H1 (cell line): ENCODE data around the gene DYNC1I2. TPM values are rescaled to one million over a fixed set of nuclear protein-coding genes. Genes with fewer than 3 reads are reported as not detected.

Experiments used
- CTCF ChIA-PET: fragments of 300-600 bp; sonication (Branson Sonifier 250); formaldehyde crosslinking; loops from one replicate; lab custom pipeline; 2021; ENCODE audit not compliant: partially characterized antibody; lab: Charles Lee
- POLR2A ChIA-PET: fragments of 300-600 bp; sonication (Branson Sonifier 250); formaldehyde crosslinking; loops from one replicate; lab custom pipeline; 2021; ENCODE audit warnings: inconsistent platforms; ENCODE audit not compliant: partially characterized antibody; lab: Charles Lee
- DNase-seq, 2 experiments: peaks; one replicate each; pipeline versions ENCODE4 v3.0.0 to v3.0.0-alpha.2; 2010 to 2022; ENCODE audit warnings: low spot score in 2 of 2, low read depth in 1 of 2, mixed read lengths in 1 of 2
- FAIRE-seq: peaks from 2 replicates; lab custom pipeline; 2011; peaks lifted over from hg19 to GRCh38; lab: Jason Lieb, UNC
- H2AFZ ChIP-seq: 2 replicates; pipeline ENCODE4 v1.8.1; 2012; ENCODE audit warnings: low read length, inconsistent platforms
- H2AK5ac ChIP-seq: 2 replicates; pipeline ENCODE4 v1.6.1; 2013; ENCODE audit warnings: low read depth, low read length
- H2BK120ac ChIP-seq: replicated peaks from 2 replicates; pipeline ENCODE3; 2013; ENCODE audit warnings: low read depth, low read length, inconsistent platforms
- H2BK12ac ChIP-seq: 2 replicates; pipeline ENCODE4 v1.6.1; 2013; ENCODE audit warnings: low read depth, low read length
- H2BK15ac ChIP-seq: 2 replicates; pipeline ENCODE4 v1.6.1; 2013; ENCODE audit warnings: low read length
- H2BK20ac ChIP-seq: 2 replicates; pipeline ENCODE4 v1.6.1; 2013; ENCODE audit warnings: low read length
- H2BK5ac ChIP-seq: 2 replicates; pipeline ENCODE4 v1.6.1; 2013; ENCODE audit warnings: low read depth, low read length
- H3K14ac ChIP-seq: 2 replicates; pipeline ENCODE4 v1.6.1; 2013; ENCODE audit warnings: inconsistent platforms; ENCODE audit not compliant: insufficient read length
- H3K18ac ChIP-seq: 2 replicates; pipeline ENCODE4 v1.6.1; 2013; ENCODE audit warnings: low read length; ENCODE audit errors: extremely low read depth
- H3K23ac ChIP-seq: 2 replicates; pipeline ENCODE4 v1.6.1; 2013; ENCODE audit warnings: inconsistent platforms; ENCODE audit not compliant: insufficient read length
- H3K23me2 ChIP-seq: 2 replicates; pipeline ENCODE4 v1.6.1; 2013; ENCODE audit warnings: low read depth, low read length
- H3K27ac ChIP-seq: 2 replicates; pipeline ENCODE4 v1.6.1; 2011; ENCODE audit warnings: low read depth, low read length, inconsistent platforms
- H3K27me3 ChIP-seq, 4 experiments: replicated peaks in 1 of 4; 1 replicate in 1 of 4; 2 replicates in 3 of 4; pipeline versions ENCODE4 v1.6.1 to v1.8.1; 2011 to 2013; ENCODE audit warnings: low read length in 3 of 4, mild to moderate bottlenecking in 3 of 4, inconsistent platforms in 2 of 4, mixed read lengths in 2 of 4, moderate library complexity in 1 of 4; ENCODE audit not compliant: control insufficient read depth in 3 of 4, insufficient read depth in 3 of 4; ENCODE audit errors: extremely low read depth in 1 of 4
- H3K36me3 ChIP-seq, 4 experiments: 2 replicates each; pipeline versions ENCODE4 v1.6.1 to v1.8.1; 2011 to 2013; ENCODE audit warnings: mild to moderate bottlenecking in 4 of 4, low read length in 3 of 4, moderate library complexity in 2 of 4, control low read depth in 1 of 4, inconsistent platforms in 1 of 4; ENCODE audit not compliant: insufficient read depth in 4 of 4, control insufficient read depth in 2 of 4
- H3K4ac ChIP-seq: replicated peaks from 2 replicates; pipeline ENCODE3; 2013; ENCODE audit warnings: low read length, low read depth, mixed read lengths, inconsistent platforms; ENCODE audit not compliant: insufficient read length
- H3K4me1 ChIP-seq, 4 experiments: replicated peaks in 1 of 4; 1 replicate in 1 of 4; 2 replicates in 3 of 4; pipeline versions ENCODE4 v1.6.1 to v1.8.1; 2011 to 2013; ENCODE audit warnings: low read length in 3 of 4, inconsistent platforms in 2 of 4, mixed read lengths in 1 of 4; ENCODE audit not compliant: insufficient read depth in 4 of 4, control insufficient read depth in 3 of 4
- H3K4me2 ChIP-seq, 2 experiments: 2 replicates each; pipeline versions ENCODE4 v1.6.1 to v1.8.1; 2011 to 2013; ENCODE audit warnings: low read depth in 2 of 2, low read length in 2 of 2, control low read depth in 1 of 2, inconsistent platforms in 1 of 2, mild to moderate bottlenecking in 1 of 2; ENCODE audit not compliant: insufficient read depth in 1 of 2
- H3K4me3 ChIP-seq, 4 experiments: fragments of 200-600, 300-600 bp in 1 of 4; sonication (generic), shearing (Covaris generic), sonication (Bioruptor Twin) in 1 of 4; 2 replicates each; pipeline versions ENCODE4 v1.5.1 to v1.8.1; 2011 to 2016; ENCODE audit warnings: low read length in 4 of 4, low read depth in 3 of 4, control low read depth in 2 of 4, inconsistent platforms in 2 of 4, mild to moderate bottlenecking in 2 of 4, mixed read lengths in 1 of 4, moderate library complexity in 1 of 4; ENCODE audit not compliant: insufficient read depth in 2 of 4; ENCODE audit errors: extremely low read depth in 1 of 4
- H3K56ac ChIP-seq: replicated peaks from 2 replicates; pipeline ENCODE3; 2013; ENCODE audit warnings: low read depth, mild to moderate bottlenecking, mixed read lengths, low read length, inconsistent platforms; ENCODE audit not compliant: insufficient read length
- H3K79me1 ChIP-seq: 2 replicates; pipeline ENCODE4 v1.6.1; 2013; ENCODE audit warnings: low read depth, low read length, control low read depth
- H3K79me2 ChIP-seq, 2 experiments: 2 replicates each; pipeline versions ENCODE4 v1.6.1 to v1.8.1; 2012 to 2013; ENCODE audit warnings: low read length in 2 of 2, mild to moderate bottlenecking in 2 of 2, inconsistent platforms in 1 of 2; ENCODE audit not compliant: insufficient read depth in 2 of 2, control insufficient read depth in 1 of 2
- H3K9ac ChIP-seq, 4 experiments: replicated peaks in 1 of 4; 1 replicate in 1 of 4; 2 replicates in 3 of 4; pipeline versions ENCODE4 v1.6.1 to v1.8.1; 2011 to 2013; ENCODE audit warnings: low read depth in 3 of 4, low read length in 3 of 4, control low read depth in 2 of 4, mild to moderate bottlenecking in 2 of 4, moderate library complexity in 2 of 4, inconsistent platforms in 1 of 4; ENCODE audit errors: extremely low read depth in 1 of 4
- H3K9me3 ChIP-seq, 2 experiments: 2 replicates each; pipeline versions ENCODE4 v1.6.1 to v1.8.1; 2012 to 2013; ENCODE audit warnings: mild to moderate bottlenecking in 2 of 2, moderate library complexity in 2 of 2, control low read depth in 1 of 2, inconsistent platforms in 1 of 2, low read depth in 1 of 2, low read length in 1 of 2, mixed read lengths in 1 of 2; ENCODE audit not compliant: insufficient read depth in 2 of 2
- H4K20me1 ChIP-seq, 2 experiments: replicated peaks in 1 of 2; 2 replicates each; pipeline versions ENCODE3 to v1.8.1; 2011 to 2013; ENCODE audit warnings: inconsistent platforms in 2 of 2, low read length in 2 of 2, mild to moderate bottlenecking in 1 of 2; ENCODE audit not compliant: insufficient read depth in 2 of 2, control insufficient read depth in 1 of 2
- H4K5ac ChIP-seq: 2 replicates; pipeline ENCODE4 v1.6.1; 2013; ENCODE audit warnings: low read length, low read depth, mixed read lengths, inconsistent platforms; ENCODE audit not compliant: insufficient read length
- H4K8ac ChIP-seq: 2 replicates; pipeline ENCODE4 v1.8.0; 2013; ENCODE audit warnings: mild to moderate bottlenecking, moderate library complexity, low read length, inconsistent platforms; ENCODE audit not compliant: insufficient read depth; ENCODE audit errors: extremely low read depth
- H4K91ac ChIP-seq: replicated peaks from 2 replicates; pipeline ENCODE3; 2013; ENCODE audit warnings: low read length, mixed read lengths, inconsistent platforms; ENCODE audit not compliant: insufficient read length
- ASH2L ChIP-seq: fragments of 200-600, 300-600 bp; sonication (generic); IDR thresholded peaks from one replicate; pipeline ENCODE4 v1.7.1; 2017; ENCODE audit warnings: low read length
- CEBPB ChIP-seq: IDR thresholded peaks from 2 replicates; pipeline ENCODE4 v1.6.1; 2012; ENCODE audit warnings: low read depth, low read length
- TBP ChIP-seq: IDR thresholded peaks from 2 replicates; pipeline ENCODE4 v1.6.1; 2011; ENCODE audit warnings: low read depth, low read length, improper control_type of control experiment
- WGBS, 2 experiments: shearing (Covaris generic) in 1 of 2; methylation state at CpG; one replicate each; pipeline versions ENCODE4 v1.1.6 to v1.1.7; 2013 to 2015; ENCODE audit warnings: low lambda C conversion rate in 2 of 2, mixed read lengths in 2 of 2, inconsistent platforms in 1 of 2, low coverage in 1 of 2, missing lambda C conversion rate in 1 of 2; ENCODE audit not compliant: insufficient replicate concordance in 2 of 2, insufficient coverage in 1 of 2, insufficient read length in 1 of 2; ENCODE audit errors: extremely low coverage in 1 of 2, missing lambda C conversion rate in 1 of 2; 5-methylcytosine and 5-hydroxymethylcytosine counted together
- polyA plus RNA-seq, 7 experiments: library from polyadenylated mRNA; depleted of rRNA in 3 of 7; stranded (reverse) in 5 of 7; unstranded in 2 of 7; fragments of >200 nt in 5 of 7; fragments of 200-250 nt in 2 of 7; gene quantifications; 1 replicate in 5 of 7; 2 replicates in 1 of 7; 4 replicates in 1 of 7; pipeline versions ENCODE4 v1.2.1 to v1.2.3, GENCODE V29; 2011 to 2013; ENCODE audit warnings: missing spikeins in 2 of 7, mixed read lengths in 2 of 7
- total RNA-seq: library from RNA; stranded (reverse); fragmentation: NEBNext Ultra II Directional; extraction: Animal tissue kit (Norgen Biotek cat#: 25700); gene quantifications from 2 replicates; pipeline ENCODE4 v1.2.1, GENCODE V29; 2021

DYNC1I2 gene
- total and polyA plus RNA-seq, 2 of the 8 experiments (the other 6 are each of a cell fraction or from before 2014, with no cell fraction given), result 67.3 to 68.1 TPM

DNA sequence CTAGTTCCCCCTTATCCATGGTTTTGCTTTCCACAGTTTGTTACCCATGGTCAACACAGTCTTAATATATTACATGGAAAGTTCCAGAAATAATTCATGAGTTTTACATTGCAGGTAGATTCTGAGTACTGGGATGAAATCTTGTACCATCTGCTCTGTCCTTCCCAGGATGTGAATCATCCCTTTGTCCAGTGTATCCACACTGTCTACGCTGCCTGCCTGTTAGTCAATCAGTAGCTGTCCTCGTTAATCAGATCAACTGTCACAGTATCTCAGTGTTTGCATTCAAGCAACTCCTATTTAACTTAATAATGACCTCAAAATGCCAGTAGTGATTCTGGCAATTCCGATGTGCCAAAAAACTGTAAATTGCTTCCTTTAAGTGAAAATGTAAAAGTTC lies 76.3 kb downstream of the DYNC1I2 start:
- Histone ChIP-seq H3K9ac (no peak overlapping the region), H3K27me3 (no peaks in the 10 kb centered on the region), H3K23ac (no peak overlapping the region), H2BK12ac (no peak overlapping the region), H2AFZ (no peak overlapping the region), H3K36me3 (peaks cover 0 to 6% (median 2%) of the 10 kb centered on the region in 4 experiments; a peak in 2 of 8 replicates)
- TF ChIP-seq CEBPB (no peak), TBP (no peak), ASH2L (no peak)
- TF ChIP-seq, all 59 proteins: peak for 0
- DNase-seq (no peak), FAIRE-seq (no peak)
- Histone ChIP-seq H3K23me2 (peaks cover 2% of the 10 kb centered on the region; the same call in 1 of the 2 replicates), H2BK120ac (no peak overlapping the region), H3K4ac (no peak overlapping the region), H3K14ac (no peak overlapping the region), H3K56ac (no peak overlapping the region), H4K91ac (no peak overlapping the region), H3K4me2 (no peak overlapping the region), H3K27ac (no peak overlapping the region), H4K5ac (no peak overlapping the region), H3K9me3 (no peaks in the 10 kb centered on the region), H3K79me2 (no peaks in the 10 kb centered on the region), H2BK15ac (no peak overlapping the region), H4K8ac (no peak overlapping the region), H3K79me1 (no peaks in the 10 kb centered on the region), H2AK5ac (no peak overlapping the region), H2BK20ac (no peak overlapping the region), H3K4me1 (peaks cover 0 to 4% (median 0%) of the 10 kb centered on the region in 4 experiments; a peak in 1 of 7 replicates), H2BK5ac (no peak overlapping the region), H3K4me3 (no peak overlapping the region), H3K18ac (no peak overlapping the region), H4K20me1 (no peaks in the 10 kb centered on the region)
- WGBS, 2 experiments, result 92% methylated on average over 3 of the region's 3 CpGs; no CpG with 5 or more reads in 1 of the 2 experiments
- ChIA-PET CTCF (no interaction called here), POLR2A (no interaction called here)
